Astrocyte (in vitro differentiated cells and primary cell): ENCODE measurements around the gene C5orf63. TPM values are rescaled to one million over a fixed set of nuclear protein-coding genes. Genes with fewer than 3 reads are reported as not detected.

Experiments used
- DNase-seq: peaks from one replicate; pipeline ENCODE4 v3.0.0-alpha.2; 2010; ENCODE audit warnings: low read depth
- FAIRE-seq: peaks from 2 replicates; lab custom pipeline; 2011; peaks lifted over from hg19 to GRCh38; lab: Jason Lieb, UNC
- H2AFZ ChIP-seq: 2 replicates; pipeline ENCODE4 v1.6.0; 2012; ENCODE audit warnings: low read depth, low read length, inconsistent platforms
- H3K27ac ChIP-seq: 2 replicates; pipeline ENCODE4 v1.5.1; 2011; ENCODE audit warnings: low read depth, low read length, inconsistent platforms
- H3K27me3 ChIP-seq: 2 replicates; pipeline ENCODE4 v1.6.0; 2011; ENCODE audit warnings: low read length, inconsistent platforms; ENCODE audit not compliant: insufficient read depth
- H3K36me3 ChIP-seq: 2 replicates; pipeline ENCODE4 v1.5.1; 2011; ENCODE audit warnings: low read length, inconsistent platforms; ENCODE audit not compliant: insufficient read depth
- H3K4me1 ChIP-seq: 2 replicates; pipeline ENCODE4 v1.5.1; 2011; ENCODE audit warnings: low read length, inconsistent platforms; ENCODE audit not compliant: insufficient read depth
- H3K4me2 ChIP-seq: 2 replicates; pipeline ENCODE4 v1.6.0; 2012; ENCODE audit warnings: low read length, inconsistent platforms
- H3K4me3 ChIP-seq: 2 replicates; pipeline ENCODE4 v1.5.1; 2011; ENCODE audit warnings: low read depth, mild to moderate bottlenecking, low read length, inconsistent platforms; ENCODE audit not compliant: insufficient read depth
- H3K79me2 ChIP-seq: 2 replicates; pipeline ENCODE4 v1.6.0; 2012; ENCODE audit warnings: mild to moderate bottlenecking, low read length, inconsistent platforms; ENCODE audit not compliant: insufficient read depth
- H3K9ac ChIP-seq: 2 replicates; pipeline ENCODE4 v1.6.0; 2012; ENCODE audit warnings: mild to moderate bottlenecking, low read length, inconsistent platforms
- H3K9me3 ChIP-seq: 2 replicates; pipeline ENCODE4 v1.5.1; 2012; ENCODE audit warnings: low read depth, mild to moderate bottlenecking, low read length, inconsistent platforms; ENCODE audit not compliant: insufficient read depth
- H4K20me1 ChIP-seq: 2 replicates; pipeline ENCODE4 v1.6.0; 2012; ENCODE audit warnings: low read length, inconsistent platforms; ENCODE audit not compliant: insufficient read depth
- H3K27ac Mint-ChIP-seq: one replicate; pipeline ENCODE4 v1.8.0; 2021; ENCODE audit warnings: mild to moderate bottlenecking, mixed read lengths; ENCODE audit not compliant: unreplicated experiment
- H3K27me3 Mint-ChIP-seq: one replicate; pipeline ENCODE4 v1.8.0; 2021; ENCODE audit warnings: low read depth, mixed read lengths; ENCODE audit not compliant: unreplicated experiment
- H3K36me3 Mint-ChIP-seq: one replicate; pipeline ENCODE4 v1.8.0; 2021; ENCODE audit warnings: low read depth, mixed read lengths; ENCODE audit not compliant: unreplicated experiment
- H3K4me1 Mint-ChIP-seq: one replicate; pipeline ENCODE4 v1.8.0; 2021; ENCODE audit warnings: low read depth, mixed read lengths; ENCODE audit not compliant: unreplicated experiment
- H3K4me3 Mint-ChIP-seq: one replicate; pipeline ENCODE4 v1.8.0; 2021; ENCODE audit warnings: mild to moderate bottlenecking, moderate library complexity, mixed read lengths; ENCODE audit not compliant: unreplicated experiment
- H3K9me3 Mint-ChIP-seq: one replicate; pipeline ENCODE4 v1.8.0; 2021; ENCODE audit warnings: mild to moderate bottlenecking, mixed read lengths; ENCODE audit not compliant: unreplicated experiment
- CTCF ChIP-seq: IDR thresholded peaks from 2 replicates; pipeline ENCODE4 v1.5.1; 2011; ENCODE audit warnings: low read depth, mild to moderate bottlenecking, inconsistent platforms, low read length, moderate library complexity; ENCODE audit not compliant: insufficient read depth
- EZH2 ChIP-seq: IDR thresholded peaks from 2 replicates; pipeline ENCODE4 v1.6.1; 2012; ENCODE audit warnings: mild to moderate bottlenecking, low read length, inconsistent platforms; ENCODE audit not compliant: insufficient read depth
- total RNA-seq: library from RNA; stranded (reverse); gene quantifications from 2 replicates; pipeline ENCODE4 v1.2.1, GENCODE V29; 2021

C5orf63 gene
- total RNA-seq, 1 donor from 2014 or later, result 0.36 TPM

- Histone ChIP-seq H3K4me3 (no peak overlapping the region), H3K4me1 (no peaks in the 10 kb centered on the region), H3K27me3 (no peaks in the 10 kb centered on the region), H4K20me1 (no peaks in the 10 kb centered on the region), H3K4me2 (no peak overlapping the region), H3K27ac (no peak overlapping the region), H3K9me3 (no peaks in the 10 kb centered on the region), H3K9ac (no peak overlapping the region), H3K36me3 (peaks cover 4% of the 10 kb centered on the region), H3K79me2 (no peaks in the 10 kb centered on the region), H2AFZ (no peak overlapping the region)
- no peak for DNase-seq
- TF ChIP-seq EZH2, result no peak
- no peak for TF ChIP-seq CTCF
- H3K36me3 Mint-ChIP-seq, result no peaks in the 10 kb centered on the region
- no peaks in the 10 kb centered on the region for H3K9me3 Mint-ChIP-seq
- H3K4me1 Mint-ChIP-seq, result peaks cover 2% of the 10 kb centered on the region
- no peak overlapping the region for H3K27ac Mint-ChIP-seq
- FAIRE-seq, result no peak
- no peaks in the 10 kb centered on the region for H3K27me3 Mint-ChIP-seq
- no peak overlapping the region for H3K4me3 Mint-ChIP-seq
Observed at GRCh38 chr5:127061537-127061936, 11.8 kb downstream of the C5orf63 start.

DNA sequence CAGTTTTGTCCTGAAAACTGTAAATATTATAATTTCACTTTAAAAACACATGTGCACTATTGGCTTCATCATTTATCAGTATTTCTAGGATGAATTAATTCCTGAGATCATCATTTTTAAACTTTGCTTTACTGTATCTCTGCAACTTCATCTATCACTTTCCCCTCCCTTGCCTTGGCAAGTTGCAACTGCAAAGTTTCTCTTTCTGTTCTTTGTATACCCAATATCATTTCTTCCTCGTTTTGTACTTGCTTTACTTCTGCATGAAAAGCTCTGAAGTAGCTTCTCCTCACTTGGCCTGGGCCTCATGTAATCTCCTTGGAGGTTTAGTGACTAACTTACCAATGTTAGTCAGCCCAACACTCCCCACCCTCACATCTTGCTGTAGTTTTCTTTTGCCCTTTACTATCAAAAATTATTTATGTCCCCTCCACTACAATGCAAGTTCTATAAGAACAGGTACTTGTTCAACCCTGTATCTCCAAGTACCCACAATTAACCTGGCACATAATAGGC is 12.8 kb downstream of the C5orf63 start:
- no peak overlapping the region for H3K27ac Mint-ChIP-seq
- peaks cover 2% of the 10 kb centered on the region for H3K4me1 Mint-ChIP-seq
- no peaks in the 10 kb centered on the region for H3K27me3 Mint-ChIP-seq
- peaks cover 4% of the 10 kb centered on the region for H3K36me3 ChIP-seq
- H3K9ac ChIP-seq, result no peak overlapping the region
- no peaks in the 10 kb centered on the region for H3K27me3 ChIP-seq
- H2AFZ ChIP-seq, result no peak overlapping the region
- no peak for FAIRE-seq
- H3K36me3 Mint-ChIP-seq, result no peaks in the 10 kb centered on the region
- H3K27ac ChIP-seq, result no peak overlapping the region
- no peaks in the 10 kb centered on the region for H3K4me1 ChIP-seq
- H3K4me2 ChIP-seq, result no peak overlapping the region
- H3K4me3 Mint-ChIP-seq, result no peak overlapping the region
- peaks cover 4% of the 10 kb centered on the region for H3K9me3 Mint-ChIP-seq
- H3K9me3 ChIP-seq, result no peaks in the 10 kb centered on the region
- H3K79me2 ChIP-seq, result no peaks in the 10 kb centered on the region
- no peak overlapping the region for H3K4me3 ChIP-seq
- H4K20me1 ChIP-seq, result no peaks in the 10 kb centered on the region
- no peak for TF ChIP-seq EZH2
- no peak for TF ChIP-seq CTCF
- DNase-seq, result no peak

GRCh38 chr5:127056896-127057295 is 16.4 kb downstream of the C5orf63 start:
- Mint-ChIP-seq H3K27me3 (no peaks in the 10 kb centered on the region), H3K4me1 (peaks cover 2% of the 10 kb centered on the region), H3K27ac (no peak overlapping the region), H3K36me3 (no peaks in the 10 kb centered on the region), H3K4me3 (no peak overlapping the region), H3K9me3 (peaks cover 4% of the 10 kb centered on the region)
- Histone ChIP-seq H3K9me3 (no peaks in the 10 kb centered on the region), H3K4me3 (no peak overlapping the region), H3K27me3 (no peaks in the 10 kb centered on the region), H3K27ac (no peak overlapping the region), H3K36me3 (peaks cover 4% of the 10 kb centered on the region), H3K79me2 (no peaks in the 10 kb centered on the region), H3K4me2 (no peak overlapping the region), H3K4me1 (no peaks in the 10 kb centered on the region), H2AFZ (no peak overlapping the region), H3K9ac (no peak overlapping the region), H4K20me1 (no peaks in the 10 kb centered on the region)
- DNase-seq (no peak), FAIRE-seq (no peak)
- TF ChIP-seq EZH2, result no peak
- no peak for TF ChIP-seq CTCF
